GM21786 (cell line): ENCODE results near the gene SRSF4.

Experiments
- ATAC-seq: cut with Tn5 transposase; IDR thresholded peaks from one replicate; pipeline ENCODE4 v1.9.1; 2021; ENCODE audit not compliant: unreplicated experiment

Gene SRSF4

GRCh38 chr1:29201595-29202051, 19.9 kb upstream of the SRSF4 start:
- no peak for ATAC-seq

GRCh38 chr1:29200906-29201594, 19.4 kb upstream of the SRSF4 start:
- ATAC-seq, result no peak

GRCh38 chr1:29197993-29198392, 16.3 kb upstream of the SRSF4 start:
- ATAC-seq, result no peak

GRCh38 chr1:29197590-29197924, 15.9 kb upstream of the SRSF4 start:
- no peak for ATAC-seq

- ATAC-seq, result no peak
These were observed 15.3 kb upstream of the SRSF4 start for GRCh38 chr1:29196863-29197589.

GRCh38 chr1:29195881-29196291, 14.2 kb upstream of the SRSF4 start:
- no peak for ATAC-seq

GRCh38 chr1:29193879-29194455, 12.3 kb upstream of the SRSF4 start:
- no peak for ATAC-seq

GRCh38 chr1:29190718-29191117, 9.0 kb upstream of the SRSF4 start:
- no peak for ATAC-seq

GRCh38 chr1:29186707-29187106, 5.0 kb upstream of the SRSF4 start:
- no peak for ATAC-seq

- no peak for ATAC-seq
These were observed 4.6 kb upstream of the SRSF4 start for GRCh38 chr1:29186252-29186651.

GRCh38 chr1:29183287-29183686, 1.6 kb upstream of the SRSF4 start:
- no peak for ATAC-seq

- ATAC-seq, result no peak
These were observed 945 bp downstream of the SRSF4 start for GRCh38 chr1:29180497-29181412.

GRCh38 chr1:29179641-29180184, 2.0 kb downstream of the SRSF4 start:
- ATAC-seq, result no peak

GRCh38 chr1:29177022-29177705, 4.5 kb downstream of the SRSF4 start:
- no peak for ATAC-seq

- ATAC-seq, result no peak
These were observed 5.1 kb downstream of the SRSF4 start for GRCh38 chr1:29176576-29176975.

GRCh38 chr1:29172415-29172939, 9.2 kb downstream of the SRSF4 start:
- ATAC-seq, result no peak

- no peak for ATAC-seq
These were observed 10.2 kb downstream of the SRSF4 start for GRCh38 chr1:29171521-29171920.

- no peak for ATAC-seq
These were observed 10.6 kb downstream of the SRSF4 start for GRCh38 chr1:29171089-29171488.

- no peak for ATAC-seq
These were observed 11.7 kb downstream of the SRSF4 start for GRCh38 chr1:29169976-29170375.

- no peak for ATAC-seq
These were observed 13.8 kb downstream of the SRSF4 start for GRCh38 chr1:29167904-29168303.
